ENCODE results near the gene IQGAP1.
"Not testable (repeated sequence)": the region's sequence is repeated elsewhere in the genome, so short reads cannot be mapped to it uniquely, and the experiment has no call there.

The IQGAP1 gene

GRCh38 chr15:90387534-90388461 lies at the start of gene IQGAP1:
TSS of gene IQGAP1 (plus strand) at chr15:90388242. CDS start at chr15:90388342, 100 bp downstream.
- DNase-seq = peak; percentile 80

GRCh38 chr15:90338532-90338931 lies 49.5 kb upstream of the IQGAP1 start:
- no peak for DNase-seq

GRCh38 chr15:90340345-90340744 lies 47.7 kb upstream of the IQGAP1 start:
- no peak for DNase-seq

GRCh38 chr15:90343302-90343790 lies 44.7 kb upstream of the IQGAP1 start:
- no peak for DNase-seq

- DNase-seq = no peak
Measured at GRCh38 chr15:90344662-90345061, 43.4 kb upstream of the IQGAP1 start.

GRCh38 chr15:90345857-90346256 lies 42.2 kb upstream of the IQGAP1 start:
- no peak for DNase-seq

GRCh38 chr15:90347431-90348065 lies 40.5 kb upstream of the IQGAP1 start:
- DNase-seq = not testable (repeated sequence)

GRCh38 chr15:90348456-90348855 lies 39.6 kb upstream of the IQGAP1 start:
- DNase-seq = no peak

- DNase-seq = no peak
Measured at GRCh38 chr15:90349072-90349471, 39.0 kb upstream of the IQGAP1 start.

GRCh38 chr15:90349821-90350220 lies 38.2 kb upstream of the IQGAP1 start:
- DNase-seq = no peak

- no peak for DNase-seq
Measured at GRCh38 chr15:90351479-90352106, 36.4 kb upstream of the IQGAP1 start.

- peak; percentile 79 for DNase-seq
Measured at GRCh38 chr15:90352107-90352893, 35.7 kb upstream of the IQGAP1 start, which contains the start of gene ZNF774. TSS of gene ZNF774 (plus strand) at chr15:90352284. CDS start at chr15:90354661, 2,377 bp downstream.

GRCh38 chr15:90354986-90355385 lies 33.1 kb upstream of the IQGAP1 start:
- DNase-seq = no peak

GRCh38 chr15:90358124-90359033 lies 29.7 kb upstream of the IQGAP1 start:
- DNase-seq = no peak

- DNase-seq = no peak
Measured at GRCh38 chr15:90360746-90361145, 27.3 kb upstream of the IQGAP1 start.

- no peak for DNase-seq
Measured at GRCh38 chr15:90362936-90363212, 25.2 kb upstream of the IQGAP1 start.

- DNase-seq = no peak
Measured at GRCh38 chr15:90364251-90364650, 23.8 kb upstream of the IQGAP1 start.

- no peak for DNase-seq
Measured at GRCh38 chr15:90365414-90366055, 22.5 kb upstream of the IQGAP1 start.

- DNase-seq = no peak
Measured at GRCh38 chr15:90367576-90367975, 20.5 kb upstream of the IQGAP1 start.

- no peak for DNase-seq
Measured at GRCh38 chr15:90375071-90375470, 13.0 kb upstream of the IQGAP1 start.

- no peak for DNase-seq
Measured at GRCh38 chr15:90376789-90377188, 11.3 kb upstream of the IQGAP1 start.

Measured in NCI-H510A (cell line).